LNCAP (cell line): ENCODE data around the gene LRRN4CL.

Experiments used
- CTCF ChIP-seq: fragments of 450-650 bp; IDR thresholded peaks from 2 replicates; pipeline ENCODE4 v1.5.1; 2017; ENCODE audit warnings: mild to moderate bottlenecking

LRRN4CL gene

GRCh38 chr11:62689421-62690183 lies at the start of gene LRRN4CL:
LRRN4CL (minus strand) TSS chr11:62689530; CDS start chr11:62688508, 1,022 bp downstream.
- no peak for TF ChIP-seq CTCF

- no peak for TF ChIP-seq CTCF
These were observed 47.9 kb upstream of the LRRN4CL start for GRCh38 chr11:62737196-62737595.

- no peak; the same call in 1 of the 2 replicates for TF ChIP-seq CTCF
These were observed 43.5 kb upstream of the LRRN4CL start for GRCh38 chr11:62732830-62733229.

GRCh38 chr11:62728171-62728988 lies 39.0 kb upstream of the LRRN4CL start, which contains the start of gene TTC9C:
TTC9C (plus strand) TSS chr11:62728486; CDS start chr11:62728849, 363 bp downstream.
- TF ChIP-seq CTCF = no peak

- no peak for TF ChIP-seq CTCF
These were observed 38.5 kb upstream of the LRRN4CL start for GRCh38 chr11:62727872-62728170.

- no peak for TF ChIP-seq CTCF
These were observed 38.0 kb upstream of the LRRN4CL start, which contains the start of gene HNRNPUL2 for GRCh38 chr11:62727165-62727871. HNRNPUL2 (minus strand) TSS chr11:62727457; CDS start chr11:62727156, 301 bp downstream.

- no peak for TF ChIP-seq CTCF
These were observed 37.5 kb upstream of the LRRN4CL start for GRCh38 chr11:62726915-62727164.
